Motor neuron (in vitro differentiated cells): ENCODE measurements around the gene FBXL13. TPM values are rescaled to one million over a fixed set of nuclear protein-coding genes. Genes with fewer than 3 reads are reported as not detected.
"Not testable (repeated sequence)": the region's sequence is repeated elsewhere in the genome, so short reads cannot be mapped to it uniquely, and the experiment has no call there.

Experiments used
- ATAC-seq, 8 experiments: fragments of 200-7000 bp; cut with Tn5 transposase; replicated peaks in 6 of 8; 2 replicates each; pipeline ENCODE4 v1.8.0; 2021; ENCODE audit warnings: mild to moderate bottlenecking in 8 of 8, moderate library complexity in 8 of 8
- H3K27ac ChIP-seq, 2 donors: fragments of 250-450 bp; sonication (Bioruptor Pico); 2 replicates each; pipeline ENCODE4 v1.9.0; 2021; ENCODE audit warnings: antibody characterized with exemption in 2 of 2, mild to moderate bottlenecking in 2 of 2, moderate library complexity in 1 of 2
- H3K4me1 ChIP-seq, 2 donors: fragments of 250-450 bp; sonication (Bioruptor Pico); replicated peaks in 1 of 2; 2 replicates each; pipeline ENCODE4 v1.6.1; 2021; ENCODE audit warnings: antibody characterized with exemption in 2 of 2, mild to moderate bottlenecking in 2 of 2, moderate library complexity in 1 of 2
- H3K4me3 ChIP-seq, 5 donors: fragments of 250-450 bp; sonication (Bioruptor Pico); 2 replicates each; pipeline ENCODE4 v1.9.0; 2021; ENCODE audit warnings: antibody characterized with exemption in 5 of 5, mild to moderate bottlenecking in 5 of 5, moderate library complexity in 4 of 5
- WGBS, 10 experiments: fragments of 450-650 bp; shearing (Covaris generic); methylation state at CpG; one replicate each; pipeline ENCODE4 v1.0.0; 2022; 5-methylcytosine and 5-hydroxymethylcytosine counted together
- in situ Hi-C, 9 experiments: fragments of 400-800 bp; cut with MboI; loops; one replicate each; pipeline ENCODE4 v1.15.0; 2021; ENCODE audit warnings: low sequenced_read_pairs in 9 of 9, low pct_unique_long_range_greater_than_20kb in 2 of 9; ENCODE audit not compliant: unreplicated experiment in 9 of 9
- total RNA-seq, 8 experiments: library from RNA; unstranded; fragments of 300-600 nt; gene quantifications; 2 replicates each; pipeline versions ENCODE4 v1.2.3 to v1.2.4, GENCODE V29; 2022

FBXL13 gene
- total RNA-seq, 8 experiments from 2014 or later = 1.2 to 10.1 (median 3.1) TPM

GRCh38 chr7:102819151-102819550 is 255.4 kb downstream of the FBXL13 start:
- 17 to 71% (median 47%) methylated on average over 1 to 2 of the region's 2 CpGs; no CpG with 5 or more reads in 4 of the 10 experiments for WGBS, 10 experiments
- no peak for ATAC-seq
- Histone ChIP-seq H3K4me3 (no peak overlapping the region), H3K4me1 (no peaks in the 10 kb centered on the region), H3K27ac (no peak overlapping the region)
- in situ Hi-C loops = no loop called here

GRCh38 chr7:102817616-102818573 is 256.7 kb downstream of the FBXL13 start:
- peak in 3 of 8 experiments; percentile 71 to 99 (median 99) for ATAC-seq
- Histone ChIP-seq H3K4me3 (no peak overlapping the region), H3K27ac (no peak overlapping the region), H3K4me1 (no peaks in the 10 kb centered on the region)
- in situ Hi-C loops = no loop called here
- 46 to 100% (median 80%) methylated on average over 1 to 4 of the region's 4 CpGs; no CpG with 5 or more reads in 2 of the 10 experiments for WGBS, 10 experiments

- no peak for ATAC-seq
- H3K27ac ChIP-seq = no peak overlapping the region
- whole genome bisulfite sequencing, 10 experiments = 21 to 87% (median 72%) methylated on average over 2 to 4 of the region's 4 CpGs
- H3K4me1 ChIP-seq = no peaks in the 10 kb centered on the region
- in situ Hi-C loops = no loop called here
- no peak overlapping the region for H3K4me3 ChIP-seq
These were observed 260.5 kb downstream of the FBXL13 start for GRCh38 chr7:102814025-102814471.

- Histone ChIP-seq H3K27ac (no peak overlapping the region), H3K4me1 (no peaks in the 10 kb centered on the region), H3K4me3 (no peak overlapping the region)
- in situ Hi-C loops = no loop called here
- 56 to 100% (median 91%) methylated on average over 1 to 2 of the region's 2 CpGs; no CpG with 5 or more reads in 2 of the 10 experiments for WGBS, 10 experiments
- no peak for ATAC-seq
These were observed 261.2 kb downstream of the FBXL13 start for GRCh38 chr7:102813191-102814024.

GRCh38 chr7:102811942-102812678 is 262.5 kb downstream of the FBXL13 start:
- 60 to 96% (median 87%) methylated on average over 3 to 8 of the region's 8 CpGs for WGBS, 10 experiments
- no peak for ATAC-seq
- H3K4me1 ChIP-seq = no peaks in the 10 kb centered on the region
- in situ Hi-C loops = no loop called here
- no peak overlapping the region for H3K27ac ChIP-seq
- H3K4me3 ChIP-seq = no peak overlapping the region

- no peak overlapping the region for H3K4me3 ChIP-seq
- no peaks in the 10 kb centered on the region for H3K4me1 ChIP-seq
- peak in 3 of 8 experiments; percentile 28 to 44 (median 33) for ATAC-seq
- no peak overlapping the region for H3K27ac ChIP-seq
- in situ Hi-C loops = no loop called here
These were observed 263.7 kb downstream of the FBXL13 start for GRCh38 chr7:102810916-102811315.

- H3K4me3 ChIP-seq = no peak overlapping the region
- WGBS, 10 experiments = 60 to 100% (median 76%) methylated on average over 1 to 7 of the region's 7 CpGs
- no peak for ATAC-seq
- in situ Hi-C loops = no loop called here
- H3K4me1 ChIP-seq = no peaks in the 10 kb centered on the region
- no peak overlapping the region for H3K27ac ChIP-seq
These were observed 268.0 kb downstream of the FBXL13 start for GRCh38 chr7:102806613-102807012.

- in situ Hi-C loops, H3K4me3 ChIP-seq, ATAC-seq, H3K4me1 ChIP-seq, H3K27ac ChIP-seq: not testable (repeated sequence)
- WGBS, 10 experiments = no CpG with 5 or more reads among the region's 6 CpGs
These were observed 278.5 kb downstream of the FBXL13 start for GRCh38 chr7:102795987-102796595.

GRCh38 chr7:102794567-102794966 is 280.0 kb downstream of the FBXL13 start:
- H3K4me1 ChIP-seq, H3K27ac ChIP-seq, H3K4me3 ChIP-seq, in situ Hi-C loops, ATAC-seq: not testable (repeated sequence)
- 60% methylated on average over 1 of the region's 1 CpG; no CpG with 5 or more reads in 9 of the 10 experiments for WGBS, 10 experiments

GRCh38 chr7:102791831-102792230 is 282.8 kb downstream of the FBXL13 start:
- in situ Hi-C loops, ATAC-seq, H3K27ac ChIP-seq, H3K4me1 ChIP-seq, H3K4me3 ChIP-seq: not testable (repeated sequence)

- ATAC-seq, H3K27ac ChIP-seq, H3K4me3 ChIP-seq, in situ Hi-C loops, H3K4me1 ChIP-seq: not testable (repeated sequence)
- no CpG with 5 or more reads among the region's 5 CpGs for WGBS, 10 experiments
These were observed 283.2 kb downstream of the FBXL13 start for GRCh38 chr7:102791367-102791766.

- H3K4me1 ChIP-seq, H3K27ac ChIP-seq, H3K4me3 ChIP-seq, in situ Hi-C loops: not testable (repeated sequence)
- ATAC-seq = peak in 1 of 8 experiments; percentile 84
- 0 to 100% (median 47%) methylated on average over 1 of the region's 4 CpGs; no CpG with 5 or more reads in 2 of the 10 experiments for WGBS, 10 experiments
These were observed 284.1 kb downstream of the FBXL13 start for GRCh38 chr7:102790364-102791100.
